ENCODE measurements around the gene ZNF414.

DNA sequence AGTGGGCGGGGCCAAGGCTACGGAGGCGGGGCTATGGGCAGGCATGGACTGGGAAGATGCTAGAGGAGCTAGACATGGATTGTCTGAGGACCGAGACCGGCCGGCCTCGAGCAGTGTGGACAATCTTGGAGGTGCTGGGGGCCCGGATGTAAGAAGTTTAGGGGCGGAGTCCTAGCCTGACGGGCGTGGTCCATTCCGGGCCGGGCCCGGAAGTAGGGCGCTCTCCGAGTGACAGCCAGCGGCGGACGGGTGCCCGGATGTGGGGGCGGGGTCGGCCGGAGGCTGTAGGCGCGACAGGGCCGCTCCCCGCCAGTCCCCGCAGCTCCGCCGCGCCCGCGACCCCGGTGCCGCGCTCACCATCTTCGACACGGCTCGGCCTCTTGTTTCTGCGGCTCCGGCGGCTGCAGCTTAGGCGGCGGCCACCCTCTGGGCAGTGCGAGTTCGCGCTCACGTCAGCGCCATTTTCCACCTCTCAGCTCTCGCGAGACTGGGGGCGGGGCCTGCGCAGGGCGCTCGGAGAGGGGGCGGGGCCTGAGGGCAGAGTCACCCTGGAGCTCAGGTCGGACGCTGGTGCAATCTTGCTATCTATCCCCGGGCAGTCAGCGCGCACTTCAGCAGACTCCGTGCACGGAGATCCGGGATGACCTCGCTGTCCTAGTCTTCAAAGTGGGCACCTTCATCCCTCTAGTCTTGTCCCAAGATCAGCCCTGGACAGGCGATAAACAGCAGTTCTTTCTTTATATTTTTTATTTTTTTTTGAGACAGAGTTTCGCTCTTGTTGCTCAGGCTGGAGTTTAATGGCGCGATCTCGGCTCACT, at the start of gene ZNF414:
- no peak for TF ChIP-seq EZH2 (IDR thresholded peaks at IDR 0.05; ENCODE audit: borderline replicate concordance, low read depth, low read length, poor library complexity, severe bottlenecking)
- TF ChIP-seq, protein P1, sequence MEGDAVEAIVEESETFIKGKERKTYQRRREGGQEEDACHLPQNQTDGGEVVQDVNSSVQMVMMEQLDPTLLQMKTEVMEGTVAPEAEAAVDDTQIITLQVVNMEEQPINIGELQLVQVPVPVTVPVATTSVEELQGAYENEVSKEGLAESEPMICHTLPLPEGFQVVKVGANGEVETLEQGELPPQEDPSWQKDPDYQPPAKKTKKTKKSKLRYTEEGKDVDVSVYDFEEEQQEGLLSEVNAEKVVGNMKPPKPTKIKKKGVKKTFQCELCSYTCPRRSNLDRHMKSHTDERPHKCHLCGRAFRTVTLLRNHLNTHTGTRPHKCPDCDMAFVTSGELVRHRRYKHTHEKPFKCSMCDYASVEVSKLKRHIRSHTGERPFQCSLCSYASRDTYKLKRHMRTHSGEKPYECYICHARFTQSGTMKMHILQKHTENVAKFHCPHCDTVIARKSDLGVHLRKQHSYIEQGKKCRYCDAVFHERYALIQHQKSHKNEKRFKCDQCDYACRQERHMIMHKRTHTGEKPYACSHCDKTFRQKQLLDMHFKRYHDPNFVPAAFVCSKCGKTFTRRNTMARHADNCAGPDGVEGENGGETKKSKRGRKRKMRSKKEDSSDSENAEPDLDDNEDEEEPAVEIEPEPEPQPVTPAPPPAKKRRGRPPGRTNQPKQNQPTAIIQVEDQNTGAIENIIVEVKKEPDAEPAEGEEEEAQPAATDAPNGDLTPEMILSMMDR (conservative IDR thresholded peaks at IDR 0.05; ENCODE audit: low read depth, low read length): no peak
